ENCODE results near the gene KLK4. TPM values are rescaled to one million over a fixed set of nuclear protein-coding genes. Genes with fewer than 3 reads are reported as not detected.

Gene KLK4
- total RNA-seq, 1 donor from 2014 or later, result not detected

GRCh38 chr19:50889638-50890037 lies 21.6 kb downstream of the KLK4 start:
- H3K27me3 Mint-ChIP-seq (ENCODE audit: unreplicated experiment), result no peaks in the 10 kb centered on the region

GRCh38 chr19:50882188-50882587 lies 29.0 kb downstream of the KLK4 start:
- H3K4me3 Mint-ChIP-seq (ENCODE audit: unreplicated experiment), result no peak overlapping the region
- no peak overlapping the region for H3K27ac Mint-ChIP-seq (ENCODE audit: unreplicated experiment)
- no peaks in the 10 kb centered on the region for H3K36me3 Mint-ChIP-seq (ENCODE audit: unreplicated experiment)
- no peak for TF ChIP-seq CTCF (IDR thresholded peaks at IDR 0.05)
- no peaks in the 10 kb centered on the region for H3K4me1 Mint-ChIP-seq (ENCODE audit: unreplicated experiment)
- no peaks in the 10 kb centered on the region for H3K9me3 Mint-ChIP-seq (ENCODE audit: unreplicated experiment)
- no peaks in the 10 kb centered on the region for H3K27me3 Mint-ChIP-seq (ENCODE audit: unreplicated experiment)
- no peak for DNase-seq (ENCODE audit: extremely low spot score, unreplicated experiment)

More at GRCh38 chr19:50889638-50890037, 21.6 kb downstream of the KLK4 start:
- TF ChIP-seq CTCF (IDR thresholded peaks at IDR 0.05), result no peak
- no peak overlapping the region for H3K4me3 Mint-ChIP-seq (ENCODE audit: unreplicated experiment)
- no peaks in the 10 kb centered on the region for H3K9me3 Mint-ChIP-seq (ENCODE audit: unreplicated experiment)
- no peaks in the 10 kb centered on the region for H3K36me3 Mint-ChIP-seq (ENCODE audit: unreplicated experiment)
- no peak for DNase-seq (ENCODE audit: extremely low spot score, unreplicated experiment)
- H3K27ac Mint-ChIP-seq (ENCODE audit: unreplicated experiment), result no peak overlapping the region
- no peaks in the 10 kb centered on the region for H3K4me1 Mint-ChIP-seq (ENCODE audit: unreplicated experiment)

- H3K27me3 Mint-ChIP-seq (ENCODE audit: unreplicated experiment), result no peaks in the 10 kb centered on the region
- no peak for TF ChIP-seq CTCF (IDR thresholded peaks at IDR 0.05)
- no peak overlapping the region for H3K27ac Mint-ChIP-seq (ENCODE audit: unreplicated experiment)
Observed at GRCh38 chr19:50880241-50880640, 31.0 kb downstream of the KLK4 start.

GRCh38 chr19:50878851-50879250 lies 32.3 kb downstream of the KLK4 start:
- Mint-ChIP-seq H3K27me3 (ENCODE audit: unreplicated experiment) (no peaks in the 10 kb centered on the region), H3K4me1 (ENCODE audit: unreplicated experiment) (no peaks in the 10 kb centered on the region), H3K9me3 (ENCODE audit: unreplicated experiment) (no peaks in the 10 kb centered on the region), H3K36me3 (ENCODE audit: unreplicated experiment) (no peaks in the 10 kb centered on the region), H3K4me3 (ENCODE audit: unreplicated experiment) (no peak overlapping the region), H3K27ac (ENCODE audit: unreplicated experiment) (no peak overlapping the region)
- DNase-seq (ENCODE audit: extremely low spot score, unreplicated experiment), result no peak
- no peak for TF ChIP-seq CTCF (IDR thresholded peaks at IDR 0.05)

More at GRCh38 chr19:50880241-50880640, 31.0 kb downstream of the KLK4 start:
- Mint-ChIP-seq H3K4me1 (ENCODE audit: unreplicated experiment) (no peaks in the 10 kb centered on the region), H3K36me3 (ENCODE audit: unreplicated experiment) (no peaks in the 10 kb centered on the region), H3K9me3 (ENCODE audit: unreplicated experiment) (no peaks in the 10 kb centered on the region), H3K4me3 (ENCODE audit: unreplicated experiment) (no peak overlapping the region)
- DNase-seq (ENCODE audit: extremely low spot score, unreplicated experiment), result no peak

- Mint-ChIP-seq H3K27me3 (ENCODE audit: unreplicated experiment) (no peaks in the 10 kb centered on the region), H3K4me3 (ENCODE audit: unreplicated experiment) (no peak overlapping the region), H3K36me3 (ENCODE audit: unreplicated experiment) (no peaks in the 10 kb centered on the region), H3K9me3 (ENCODE audit: unreplicated experiment) (no peaks in the 10 kb centered on the region), H3K4me1 (ENCODE audit: unreplicated experiment) (no peaks in the 10 kb centered on the region), H3K27ac (ENCODE audit: unreplicated experiment) (no peak overlapping the region)
- TF ChIP-seq CTCF (IDR thresholded peaks at IDR 0.05), result no peak
- no peak for DNase-seq (ENCODE audit: extremely low spot score, unreplicated experiment)
Observed at GRCh38 chr19:50877338-50877737, 33.9 kb downstream of the KLK4 start.

Data from osteocyte (in vitro differentiated cells).